ENCODE data around the gene VPS39. TPM values are rescaled to one million over a fixed set of nuclear protein-coding genes. Genes with fewer than 3 reads are reported as not detected.
A peak's percentile ranks its signal among the peaks of the same experiment; 100 is the strongest.

Gene VPS39
- total RNA-seq, 1 donor from 2014 or later, result 44.2 TPM

DNA sequence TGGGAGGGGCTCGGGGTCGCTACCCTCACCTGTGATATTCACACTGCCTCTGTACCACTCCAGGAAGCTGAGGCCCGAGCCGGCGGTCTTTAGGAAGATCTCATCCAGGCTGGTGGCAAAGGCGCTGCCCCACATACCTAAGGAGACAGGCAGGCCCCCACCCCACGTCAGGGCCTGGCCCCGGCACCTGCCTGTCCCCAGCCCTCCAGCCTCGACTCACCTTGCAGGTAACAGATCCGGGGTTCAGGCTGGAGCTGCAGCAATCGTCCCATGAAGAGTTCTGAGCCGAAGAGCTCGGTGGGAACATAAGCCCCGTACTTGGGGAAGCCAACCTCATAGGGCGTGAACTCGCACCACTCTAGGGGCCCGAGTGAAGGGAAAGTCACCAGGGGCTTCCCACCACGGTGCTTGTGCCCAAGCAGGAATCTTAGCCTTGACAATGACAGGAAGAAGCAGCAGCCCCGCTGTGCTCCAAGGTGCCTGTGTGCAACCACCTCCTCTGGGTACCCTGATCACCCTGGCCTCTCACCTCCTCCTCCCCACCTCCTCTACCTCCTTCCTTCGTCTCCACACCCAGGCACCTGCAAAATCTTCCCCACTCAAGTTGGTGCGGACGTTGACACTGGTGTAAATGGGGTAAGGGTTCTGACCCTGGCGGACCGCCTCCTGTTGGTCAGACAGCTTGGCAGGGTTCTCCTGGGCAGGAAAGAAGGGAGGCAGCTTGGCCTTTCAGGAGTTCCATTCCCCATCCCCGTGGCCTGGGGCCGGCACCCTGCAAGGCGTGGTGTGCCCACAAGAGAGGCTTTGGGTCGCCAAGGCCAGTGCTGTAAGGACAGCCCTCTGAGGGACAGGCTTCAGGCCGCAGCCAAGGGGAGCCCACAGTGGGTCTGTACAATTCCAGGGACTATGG, 62.3 kb downstream of the VPS39 start:
- DNase-seq, result no peak

- DNase-seq, result no peak
These were observed 63.2 kb downstream of the VPS39 start for GRCh38 chr15:42144841-42145375.

DNA sequence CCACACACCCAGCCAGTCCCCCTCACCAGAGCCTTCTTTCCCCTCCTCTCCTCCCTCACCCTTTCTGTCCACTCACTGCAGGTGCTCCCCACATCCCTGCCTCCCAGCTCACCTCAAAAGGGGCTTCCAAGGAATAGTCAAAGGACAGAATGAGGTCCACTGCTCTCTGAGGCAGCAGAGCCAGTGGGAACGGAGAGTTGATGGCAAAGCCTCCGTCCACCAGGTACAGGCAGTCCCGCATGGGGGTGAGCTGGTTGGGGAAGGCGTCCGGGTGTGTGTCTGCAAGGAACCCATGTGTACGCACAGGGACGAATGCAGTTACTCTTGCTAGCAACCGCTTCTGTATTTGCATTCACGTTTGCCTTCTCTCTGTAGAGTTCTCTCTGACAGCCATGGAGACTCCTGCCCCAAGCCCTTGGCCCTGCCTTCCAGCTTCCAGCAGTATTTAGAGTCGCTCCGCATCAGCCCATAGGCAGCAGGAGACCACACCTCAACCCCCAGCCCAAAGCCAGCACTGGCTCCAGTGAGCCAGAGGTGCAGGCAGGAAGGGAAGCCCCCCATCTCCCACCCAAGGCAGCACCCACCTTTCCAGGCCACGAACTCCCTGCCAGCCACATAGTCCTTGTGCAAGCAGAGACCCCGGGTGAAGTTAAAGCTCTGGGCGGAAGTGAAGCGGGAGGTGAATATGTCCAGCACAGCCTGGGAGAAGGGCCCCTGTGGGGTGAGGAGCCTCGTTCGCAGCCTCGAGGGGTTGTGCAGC, 64.1 kb downstream of the VPS39 start:
- no peak for DNase-seq

GRCh38 chr15:42143356-42143755, 64.7 kb downstream of the VPS39 start:
- DNase-seq, result no peak

GRCh38 chr15:42141795-42142667, 66.1 kb downstream of the VPS39 start:
- no peak for DNase-seq

GRCh38 chr15:42141246-42141645, 66.9 kb downstream of the VPS39 start:
- no peak for DNase-seq

DNA sequence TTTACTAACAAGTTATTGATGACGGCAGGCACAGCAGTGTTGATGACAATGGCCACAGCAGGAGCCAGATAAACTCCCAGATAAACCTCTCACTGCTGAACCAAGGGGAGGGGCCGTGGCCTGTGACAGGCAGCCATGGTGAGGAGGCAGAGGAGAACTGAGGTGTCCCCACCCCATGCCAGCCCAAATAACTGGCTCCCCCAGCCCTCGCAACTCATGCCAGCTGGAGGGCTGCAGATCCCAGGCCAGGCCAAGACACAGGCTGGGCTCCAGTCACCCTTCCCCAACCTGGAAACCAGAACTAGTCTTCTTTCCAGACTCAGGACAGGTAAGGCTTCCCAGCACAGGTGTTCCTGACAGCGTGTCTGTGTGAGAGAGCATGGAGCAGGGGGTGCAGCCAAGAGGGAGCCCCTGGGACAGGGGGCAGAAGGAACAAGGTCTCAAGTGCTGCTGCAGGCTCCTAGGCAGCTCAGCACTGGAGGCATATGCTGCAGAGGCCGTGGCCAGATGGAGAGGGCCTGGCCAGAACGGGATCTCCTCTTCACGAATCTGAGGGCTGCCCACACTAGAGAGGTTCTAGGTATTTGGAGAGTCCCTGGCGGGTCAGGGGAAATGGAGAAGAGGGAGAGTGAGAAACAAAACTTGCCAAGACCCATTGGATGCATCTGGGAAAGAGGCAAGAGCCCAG, 67.6 kb downstream of the VPS39 start:
- no peak for DNase-seq

DNA sequence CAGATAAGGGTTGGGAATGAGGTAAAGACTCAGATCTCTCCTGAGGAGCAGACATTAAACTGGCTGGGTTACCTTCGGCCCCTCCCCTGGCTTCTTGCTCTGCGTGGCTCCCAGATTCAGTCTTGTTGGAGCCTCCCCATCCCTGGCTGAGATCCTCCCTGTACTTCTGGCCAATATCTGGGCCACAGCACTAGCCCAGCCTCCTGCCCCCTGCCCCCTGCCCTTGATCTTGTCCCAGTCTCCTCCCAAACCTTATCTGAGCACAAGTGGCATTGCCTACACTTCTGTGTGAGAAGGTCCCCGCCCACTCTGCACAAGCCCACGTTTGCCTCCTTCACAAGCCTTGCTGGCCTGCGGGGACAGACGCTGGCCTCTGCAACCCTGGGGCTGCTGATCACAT, 68.5 kb downstream of the VPS39 start:
- DNase-seq, result no peak

- no peak for DNase-seq
These were observed 69.1 kb downstream of the VPS39 start for GRCh38 chr15:42138968-42139386.

DNA sequence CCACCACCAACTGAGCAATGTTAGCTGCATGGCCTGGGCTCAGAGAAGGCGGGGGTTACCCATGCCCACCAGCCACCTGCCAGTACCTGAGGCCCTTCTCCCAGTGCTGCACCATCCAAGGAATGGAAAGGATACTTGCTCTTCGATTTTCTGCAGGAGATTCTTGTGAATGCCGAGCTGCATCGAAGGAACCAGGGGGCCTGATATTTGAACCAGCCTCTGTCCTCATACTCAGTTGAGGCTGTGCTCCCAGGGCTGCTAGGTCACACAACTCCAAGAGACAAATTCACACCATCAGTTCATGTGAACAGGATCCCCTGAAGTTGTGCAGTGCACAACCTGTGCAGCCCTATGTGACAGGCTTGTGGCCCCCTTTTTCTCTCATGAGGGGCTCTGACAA, 69.7 kb downstream of the VPS39 start:
- DNase-seq, result no peak

DNA sequence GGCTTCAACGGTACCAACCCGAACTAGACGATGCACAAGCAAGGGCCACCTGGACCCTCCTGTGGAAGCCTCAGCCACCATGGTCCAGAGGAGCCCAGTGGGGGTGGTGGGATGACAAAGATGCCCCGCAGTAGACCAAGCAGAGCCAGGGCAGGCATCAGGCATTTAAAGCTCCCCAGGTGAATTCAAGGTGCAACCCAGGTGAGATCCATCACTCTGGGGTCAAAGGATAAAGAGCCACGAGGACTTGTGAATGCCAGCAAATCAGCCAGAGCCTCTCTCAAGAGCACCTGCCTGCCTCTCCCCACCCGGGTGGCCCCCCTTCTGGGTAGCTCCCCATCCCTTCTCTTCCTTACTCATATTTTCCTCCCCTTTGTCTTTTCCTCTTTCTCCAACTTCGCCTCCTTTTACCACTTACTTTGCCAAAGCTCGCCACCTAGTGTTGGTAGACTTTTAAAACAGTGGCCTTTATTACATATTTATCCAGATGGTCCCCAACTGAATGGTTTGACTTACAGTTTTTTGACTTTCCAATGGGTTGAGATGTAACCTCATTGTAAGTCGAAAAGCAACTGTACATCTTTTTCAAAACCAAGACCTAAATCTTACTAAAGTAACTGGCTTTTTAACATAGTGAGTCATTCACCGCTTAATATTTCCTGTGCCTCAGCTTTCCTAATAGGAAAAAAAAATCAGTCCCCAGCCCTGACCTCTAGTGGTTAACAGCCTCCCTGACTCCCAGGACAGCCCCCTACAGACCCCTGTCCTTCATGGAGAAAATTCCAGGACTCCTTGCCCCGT, 70.4 kb downstream of the VPS39 start:
- peak; percentile 32 for DNase-seq

- no peak for DNase-seq
These were observed 71.6 kb downstream of the VPS39 start for GRCh38 chr15:42136513-42136912.

GRCh38 chr15:42135351-42135750, 72.8 kb downstream of the VPS39 start:
- no peak for DNase-seq

DNA sequence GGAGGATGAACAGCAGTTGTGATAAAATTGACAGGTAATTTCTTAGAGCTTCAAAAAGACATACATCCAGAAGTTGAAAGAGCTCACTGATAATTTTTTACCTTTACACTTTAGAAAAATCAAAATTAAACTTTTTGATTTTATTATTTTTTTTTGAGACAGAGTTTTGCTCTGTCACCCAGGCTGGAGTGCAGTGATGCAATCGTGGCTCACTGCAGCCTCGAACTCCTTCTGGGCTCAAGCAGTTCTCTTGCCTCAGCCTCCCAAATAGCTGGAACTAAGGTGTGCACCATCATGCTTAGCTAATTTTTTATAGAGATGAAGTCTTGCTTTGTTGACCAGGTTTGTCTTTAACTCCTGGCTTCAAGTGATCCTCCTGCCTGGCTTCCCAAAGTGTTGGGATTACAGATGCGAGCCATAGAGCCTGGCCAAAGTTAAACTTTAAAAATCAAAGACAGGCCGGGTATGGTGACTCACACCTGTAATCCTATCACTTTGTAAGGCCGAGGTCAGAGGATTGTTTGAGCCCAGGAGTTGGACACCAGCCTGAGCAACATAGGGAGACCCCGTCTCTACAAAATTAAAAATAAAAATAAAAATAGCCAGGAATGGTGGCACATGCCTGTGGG, 73.4 kb downstream of the VPS39 start:
- DNase-seq, result no peak

DNA sequence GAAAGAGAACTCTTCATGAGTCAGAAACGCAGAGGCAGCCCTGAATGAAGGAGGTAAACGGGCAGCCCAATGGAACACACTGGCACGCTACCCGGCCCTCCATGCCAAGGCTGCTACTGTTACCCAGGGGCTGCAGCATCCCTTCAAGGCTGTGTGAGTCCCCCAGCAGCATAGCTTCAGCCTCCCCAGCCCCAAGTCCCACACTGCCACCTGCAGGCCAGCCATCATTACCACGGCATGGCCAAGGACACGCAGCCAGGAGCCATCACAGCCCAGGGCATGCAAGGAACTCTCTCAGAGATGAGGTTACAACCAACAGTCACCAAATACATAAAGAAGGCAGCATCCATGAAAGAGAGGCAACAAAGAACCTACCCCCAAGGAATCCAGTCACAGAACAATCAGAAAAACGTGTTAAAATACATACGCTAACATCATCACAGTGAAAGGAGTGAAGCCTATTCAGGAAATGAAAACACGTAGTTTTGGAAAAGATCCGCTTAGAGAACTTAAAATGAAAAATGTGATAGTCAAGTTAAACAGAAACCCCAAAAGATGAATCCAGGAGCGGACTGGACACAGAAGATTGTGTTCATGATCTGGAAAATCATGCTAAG, 74.1 kb downstream of the VPS39 start:
- DNase-seq, result no peak

DNA sequence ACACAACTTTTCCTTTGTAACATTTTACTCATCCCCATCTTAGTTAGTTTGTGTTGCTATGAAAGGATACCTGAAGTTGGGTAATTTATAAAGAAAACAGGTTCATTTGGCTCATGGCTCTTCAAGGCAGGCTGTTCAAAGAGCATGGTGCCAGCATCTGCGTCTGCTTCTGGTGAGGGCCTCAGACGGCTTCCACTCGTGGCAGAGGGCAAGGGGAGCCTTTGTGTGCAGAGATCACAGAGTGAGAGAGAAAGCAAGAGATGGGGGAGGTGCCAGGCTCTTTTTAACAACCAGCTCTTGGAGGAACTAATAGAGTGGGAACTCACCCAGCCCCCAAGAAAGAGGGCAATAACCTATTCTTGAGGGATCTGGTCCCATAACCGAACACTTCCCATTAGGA, 74.7 kb downstream of the VPS39 start:
- DNase-seq, result no peak

GRCh38 chr15:42131826-42132806, 76.0 kb downstream of the VPS39 start:
- DNase-seq, result no peak

- no peak for DNase-seq
These were observed 77.1 kb downstream of the VPS39 start for GRCh38 chr15:42131006-42131405.

Measured in skin of body (tissue), 2 donors.